Progenitor cell of endocrine pancreas (in vitro differentiated cells): Measurements from ENCODE around the gene BCAS3. TPM values are rescaled to one million over a fixed set of nuclear protein-coding genes. Genes with fewer than 3 reads are reported as not detected.

ENCODE experiments used
- DNase-seq: peaks from one replicate; pipeline ENCODE4 v3.0.0; 2021; ENCODE audit warnings: low spot score; ENCODE audit not compliant: unreplicated experiment
- H3K27ac Mint-ChIP-seq: 2 replicates; pipeline ENCODE4 v1.8.0; 2021; ENCODE audit warnings: mild to moderate bottlenecking, moderate library complexity, mixed read lengths
- H3K27me3 Mint-ChIP-seq: 2 replicates; pipeline ENCODE4 v1.8.0; 2021; ENCODE audit warnings: mixed read lengths
- H3K36me3 Mint-ChIP-seq: 2 replicates; pipeline ENCODE4 v1.8.0; 2022; ENCODE audit warnings: mixed read lengths; ENCODE audit not compliant: insufficient read depth
- H3K4me1 Mint-ChIP-seq: 2 replicates; pipeline ENCODE4 v1.8.0; 2021; ENCODE audit warnings: low read depth, mixed read lengths
- H3K4me3 Mint-ChIP-seq: 2 replicates; pipeline ENCODE4 v1.8.0; 2021; ENCODE audit warnings: low read depth, mild to moderate bottlenecking, moderate library complexity, mixed read lengths
- H3K9me3 Mint-ChIP-seq: 2 replicates; pipeline ENCODE4 v1.8.0; 2021; ENCODE audit warnings: low read depth, mixed read lengths
- CTCF ChIP-seq: fragments of 200-600 bp; sonication (generic); IDR thresholded peaks from one replicate; pipeline ENCODE4 v1.5.0; 2021; ENCODE audit warnings: antibody characterized with exemption, mild to moderate bottlenecking; ENCODE audit not compliant: unreplicated experiment
- total RNA-seq: library from RNA; stranded (reverse); gene quantifications from 2 replicates; pipeline ENCODE4 v1.2.1, GENCODE V29; 2021

The BCAS3 gene
- total RNA-seq, 1 donor from 2014 or later = 36.1 TPM

- H3K4me3 Mint-ChIP-seq = no peak overlapping the region
- no peaks in the 10 kb centered on the region for H3K9me3 Mint-ChIP-seq
- no peak for TF ChIP-seq CTCF
- no peak for DNase-seq
- peaks cover 48% of the 10 kb centered on the region for H3K27me3 Mint-ChIP-seq
- no peak overlapping the region for H3K27ac Mint-ChIP-seq
- no peaks in the 10 kb centered on the region for H3K36me3 Mint-ChIP-seq
- no peaks in the 10 kb centered on the region for H3K4me1 Mint-ChIP-seq
These were observed 736.7 kb downstream of the BCAS3 start for GRCh38 chr17:61414141-61414935.

DNA sequence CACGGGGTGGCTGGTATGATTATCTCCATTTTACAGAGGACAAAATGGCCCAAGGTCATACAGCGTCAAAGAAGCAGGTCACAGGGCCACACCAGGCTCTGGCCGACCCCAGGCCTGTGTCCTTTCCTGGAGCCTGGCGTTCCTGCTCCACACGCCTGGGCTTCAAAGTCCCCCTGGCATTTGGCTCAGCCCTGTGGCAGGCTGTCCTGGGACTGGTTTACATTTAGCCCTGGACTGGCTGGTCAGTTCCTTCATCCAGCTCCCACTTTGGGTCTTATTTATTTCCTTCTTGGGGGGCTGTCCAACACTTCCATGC is 737.2 kb downstream of the BCAS3 start:
- Mint-ChIP-seq H3K4me3 (no peak overlapping the region), H3K27me3 (peaks cover 47% of the 10 kb centered on the region), H3K4me1 (no peaks in the 10 kb centered on the region), H3K36me3 (no peaks in the 10 kb centered on the region), H3K9me3 (no peaks in the 10 kb centered on the region), H3K27ac (no peak overlapping the region)
- DNase-seq = no peak
- no peak for TF ChIP-seq CTCF

GRCh38 chr17:61415374-61416210 is 737.9 kb downstream of the BCAS3 start:
- Mint-ChIP-seq H3K9me3 (no peaks in the 10 kb centered on the region), H3K4me3 (no peak overlapping the region), H3K4me1 (no peaks in the 10 kb centered on the region), H3K36me3 (no peaks in the 10 kb centered on the region), H3K27me3 (peaks cover 46% of the 10 kb centered on the region), H3K27ac (no peak overlapping the region)
- TF ChIP-seq CTCF = no peak
- no peak for DNase-seq

DNA sequence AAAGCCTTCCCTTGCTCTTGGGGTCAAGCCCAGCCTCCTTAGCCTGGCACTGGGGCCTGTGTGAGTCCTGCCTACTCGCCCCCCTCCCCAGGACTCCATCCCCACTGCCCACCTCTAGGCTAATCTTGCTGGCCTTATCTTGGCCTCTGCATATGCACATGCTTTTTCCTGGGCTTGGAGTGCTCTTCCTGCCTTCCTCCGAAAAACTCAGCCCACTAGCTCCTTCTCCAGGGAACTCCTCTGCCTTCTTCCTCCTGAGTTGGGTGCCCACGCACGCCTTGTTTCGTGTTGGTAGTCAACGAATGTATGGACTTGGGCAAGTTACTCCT is 738.5 kb downstream of the BCAS3 start:
- Mint-ChIP-seq H3K4me1 (no peaks in the 10 kb centered on the region), H3K27ac (no peak overlapping the region), H3K36me3 (no peaks in the 10 kb centered on the region), H3K4me3 (no peak overlapping the region), H3K27me3 (peaks cover 49% of the 10 kb centered on the region), H3K9me3 (no peaks in the 10 kb centered on the region)
- no peak for DNase-seq
- TF ChIP-seq CTCF = no peak

DNA sequence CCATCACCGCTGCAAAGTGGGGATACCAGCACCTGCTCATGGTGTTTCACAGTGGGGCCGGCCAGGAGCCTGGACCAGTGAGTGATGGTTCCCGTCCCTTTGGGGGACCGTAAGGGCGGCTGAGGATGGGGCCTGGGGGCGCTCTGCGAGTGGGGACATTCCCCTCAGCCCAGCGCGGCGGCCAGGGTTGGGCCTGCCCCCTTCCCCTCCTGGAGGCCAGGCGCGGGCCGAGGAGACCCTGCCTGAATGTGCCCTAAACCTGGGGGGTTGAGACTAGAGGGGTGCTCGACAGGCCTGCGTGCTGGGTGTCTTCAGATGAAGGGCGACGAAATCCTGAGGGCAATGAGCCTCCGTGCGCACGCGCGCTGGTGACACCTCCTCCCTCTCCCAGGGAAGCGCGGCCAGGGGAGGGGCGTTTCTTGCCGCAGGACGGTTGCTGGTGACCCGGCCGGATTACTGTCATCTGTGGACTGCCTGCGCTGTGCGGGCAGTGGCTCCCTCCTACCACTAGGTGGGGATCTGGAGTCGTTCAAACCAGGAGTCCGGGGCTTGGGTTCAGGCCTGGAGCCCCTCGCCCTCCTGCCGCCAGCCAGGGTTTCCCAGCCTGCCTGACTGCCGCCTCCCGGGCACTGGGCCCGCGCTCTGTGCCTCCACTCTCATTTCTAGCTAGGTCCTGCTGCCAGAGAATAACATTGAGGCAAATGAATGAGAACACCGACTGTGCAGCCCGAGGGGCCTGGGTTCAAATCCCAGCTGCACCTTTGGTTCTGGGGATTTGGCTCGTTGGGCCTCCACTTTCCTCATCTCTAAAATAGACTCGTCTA is 739.1 kb downstream of the BCAS3 start:
- peaks cover 53% of the 10 kb centered on the region for H3K27me3 Mint-ChIP-seq
- peak; percentile 97 for TF ChIP-seq CTCF
- H3K4me3 Mint-ChIP-seq = peak overlapping the region; percentile 58
- no peaks in the 10 kb centered on the region for H3K4me1 Mint-ChIP-seq
- no peak overlapping the region for H3K27ac Mint-ChIP-seq
- no peaks in the 10 kb centered on the region for H3K36me3 Mint-ChIP-seq
- no peaks in the 10 kb centered on the region for H3K9me3 Mint-ChIP-seq
- DNase-seq = peak; percentile 91
